Measurements from ENCODE around the gene HELLS. TPM values are rescaled to one million over a fixed set of nuclear protein-coding genes. Genes with fewer than 3 reads are reported as not detected.

HELLS gene
- total RNA-seq, 1 donor from 2014 or later: 314 TPM

DNA sequence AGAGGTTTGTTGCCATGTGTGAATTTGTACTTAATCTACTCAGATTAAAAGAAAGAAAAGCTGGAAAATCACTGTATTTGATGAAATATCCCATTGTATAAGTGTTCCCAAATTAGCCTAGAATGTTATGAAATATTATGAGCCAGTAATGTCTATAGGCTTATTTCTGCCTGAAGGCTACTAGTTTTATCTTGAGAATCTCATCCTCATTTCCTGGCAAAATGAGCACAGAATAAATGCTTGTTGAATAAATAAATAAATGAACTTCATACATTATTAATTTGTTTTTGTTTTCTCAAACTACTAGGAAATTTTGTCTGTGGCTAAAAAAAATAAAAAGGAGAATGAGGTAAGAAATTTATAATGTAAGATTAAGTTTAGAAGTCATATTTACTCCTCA is 25.5 kb downstream of the HELLS start:
- Histone ChIP-seq H3K4me3 (no peak overlapping the region), H3K36me3 (peaks cover 21% of the 10 kb centered on the region), H3K4me2 (no peak overlapping the region), H3K27ac (no peak overlapping the region), H3K9ac (no peak overlapping the region), H3F3A (ENCODE audit: low read depth) (no peaks in the 10 kb centered on the region), H3K79me2 (ENCODE audit: low read depth) (peaks cover 32% of the 10 kb centered on the region), H3K9me3 (ENCODE audit: low read depth) (no peaks in the 10 kb centered on the region), H3K27me3 (no peaks in the 10 kb centered on the region), H3K4me1 (no peaks in the 10 kb centered on the region), H2AFZ (replicated peaks) (no peak overlapping the region), H4K20me1 (ENCODE audit: low read depth) (no peaks in the 10 kb centered on the region)
- Mint-ChIP-seq H3K36me3 (peaks cover 35% of the 10 kb centered on the region), H3K4me3 (no peak overlapping the region), H3K9me3 (no peaks in the 10 kb centered on the region), H3K4me1 (no peaks in the 10 kb centered on the region), H3K27me3 (ENCODE audit: insufficient read depth, low read depth) (no peaks in the 10 kb centered on the region), H3K27ac (no peak overlapping the region)
- no peak for DNase-seq (ENCODE audit: low spot score)
- TF ChIP-seq CTCF (IDR thresholded peaks at IDR 0.05) (no peak), EZH2phosphoT487 (IDR thresholded peaks at IDR 0.05) (no peak), EZH2 (IDR thresholded peaks at IDR 0.05) (no peak)

DNA sequence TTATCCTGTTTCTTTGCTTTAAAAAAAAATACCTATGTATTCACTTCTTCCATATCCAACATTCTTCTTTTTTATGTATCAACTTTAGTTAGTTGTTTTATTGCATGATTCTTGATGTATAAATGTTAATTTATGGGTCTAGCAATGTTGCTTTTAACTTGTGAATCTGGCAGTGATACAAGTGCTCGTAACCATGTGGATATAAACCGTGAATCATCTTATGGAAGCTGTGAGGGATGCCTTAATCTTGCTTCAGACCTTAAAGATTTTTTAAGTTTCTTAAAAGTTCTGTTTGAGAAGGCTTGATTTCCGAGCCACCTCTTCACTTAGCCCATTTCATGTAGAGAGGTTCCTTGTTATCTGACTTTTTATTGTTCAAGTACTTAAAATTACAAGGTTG is 25.9 kb downstream of the HELLS start:
- no peaks in the 10 kb centered on the region for H3K4me1 ChIP-seq
- H3K27ac ChIP-seq: no peak overlapping the region
- H3K9me3 ChIP-seq (ENCODE audit: low read depth): no peaks in the 10 kb centered on the region
- Mint-ChIP-seq H3K36me3 (peaks cover 33% of the 10 kb centered on the region), H3K27me3 (ENCODE audit: insufficient read depth, low read depth) (no peaks in the 10 kb centered on the region), H3K27ac (no peak overlapping the region), H3K9me3 (no peaks in the 10 kb centered on the region), H3K4me1 (no peaks in the 10 kb centered on the region), H3K4me3 (no peak overlapping the region)
- no peaks in the 10 kb centered on the region for H3K27me3 ChIP-seq
- H3K4me3 ChIP-seq: no peak overlapping the region
- no peaks in the 10 kb centered on the region for H4K20me1 ChIP-seq (ENCODE audit: low read depth)
- peaks cover 36% of the 10 kb centered on the region for H3K79me2 ChIP-seq (ENCODE audit: low read depth)
- TF ChIP-seq EZH2 (IDR thresholded peaks at IDR 0.05) (no peak), EZH2phosphoT487 (IDR thresholded peaks at IDR 0.05) (no peak), CTCF (IDR thresholded peaks at IDR 0.05) (no peak)
- no peak overlapping the region for H3K9ac ChIP-seq
- H3K36me3 ChIP-seq: peaks cover 24% of the 10 kb centered on the region
- no peak for DNase-seq (ENCODE audit: low spot score)
- H3K4me2 ChIP-seq: no peak overlapping the region
- H2AFZ ChIP-seq (replicated peaks): no peak overlapping the region
- H3F3A ChIP-seq (ENCODE audit: low read depth): no peaks in the 10 kb centered on the region

GRCh38 chr10:94578790-94579189 is 33.2 kb downstream of the HELLS start:
- H3K9me3 Mint-ChIP-seq: no peaks in the 10 kb centered on the region
- Histone ChIP-seq H3K9ac (no peak overlapping the region), H3K79me2 (ENCODE audit: low read depth) (peaks cover 22% of the 10 kb centered on the region), H3K9me3 (ENCODE audit: low read depth) (no peaks in the 10 kb centered on the region), H3K27me3 (no peaks in the 10 kb centered on the region), H3F3A (ENCODE audit: low read depth) (peaks cover 12% of the 10 kb centered on the region), H4K20me1 (ENCODE audit: low read depth) (no peaks in the 10 kb centered on the region), H3K4me1 (no peaks in the 10 kb centered on the region), H2AFZ (replicated peaks) (no peak overlapping the region), H3K4me3 (no peak overlapping the region), H3K36me3 (peaks cover 20% of the 10 kb centered on the region), H3K4me2 (no peak overlapping the region), H3K27ac (no peak overlapping the region)
- H3K27ac Mint-ChIP-seq: no peak overlapping the region
- H3K36me3 Mint-ChIP-seq: peaks cover 16% of the 10 kb centered on the region
- H3K4me3 Mint-ChIP-seq: no peak overlapping the region
- no peak for DNase-seq (ENCODE audit: low spot score)
- H3K27me3 Mint-ChIP-seq (ENCODE audit: insufficient read depth, low read depth): no peaks in the 10 kb centered on the region
- H3K4me1 Mint-ChIP-seq: no peaks in the 10 kb centered on the region
- TF ChIP-seq EZH2 (IDR thresholded peaks at IDR 0.05): no peak
- TF ChIP-seq EZH2phosphoT487 (IDR thresholded peaks at IDR 0.05): no peak
- TF ChIP-seq CTCF (IDR thresholded peaks at IDR 0.05): no peak

Data from neural progenitor cell (in vitro differentiated cells).